Sigmoid colon (tissue), 7 donors: ENCODE measurements around the gene DUSP22. TPM values are rescaled to one million over a fixed set of nuclear protein-coding genes. Genes with fewer than 3 reads are reported as not detected.

ENCODE experiments used
- DNase-seq: peaks from one replicate; pipeline ENCODE4 v3.0.0-alpha.2; 2019
- H3K27ac ChIP-seq, 4 donors: fragments of 200-600 bp; sonication (generic); one replicate each; pipeline ENCODE4 v1.5.1; 2016 to 2019; ENCODE audit warnings: mild to moderate bottlenecking in 1 of 4
- H3K27me3 ChIP-seq, 3 donors: fragments of 200-600 bp; sonication (generic); one replicate each; pipeline ENCODE4 v1.5.1; 2019; ENCODE audit warnings: mild to moderate bottlenecking in 1 of 3
- H3K36me3 ChIP-seq, 4 donors: fragments of 200-600 bp; sonication (generic); one replicate each; pipeline ENCODE4 v1.5.1; 2016 to 2019
- H3K4me1 ChIP-seq, 4 donors: fragments of 200-600 bp; sonication (generic); one replicate each; pipeline ENCODE4 v1.5.1; 2017 to 2019
- H3K4me3 ChIP-seq, 4 donors: fragments of 200-600 bp; sonication (generic); one replicate each; pipeline ENCODE4 v1.5.1; 2017 to 2019; ENCODE audit warnings: mild to moderate bottlenecking in 2 of 4, moderate library complexity in 1 of 4
- H3K9me3 ChIP-seq, 4 donors: fragments of 200-600 bp in 3 of 4; sonication (generic) in 3 of 4; one replicate each; pipeline versions ENCODE4 v1.5.1 to v1.6.1; 2013 to 2019
- CTCF ChIP-seq, 4 experiments: fragments of 450-650 bp in 3 of 4; fragments of 200-600 bp in 1 of 4; IDR thresholded peaks; one replicate each; pipeline ENCODE4 v1.5.1; 2016 to 2019; ENCODE audit warnings: antibody characterized with exemption in 4 of 4, mild to moderate bottlenecking in 3 of 4, moderate library complexity in 2 of 4
- EP300 ChIP-seq, 4 donors: sonication (generic); formaldehyde crosslinking; IDR thresholded peaks; one replicate each; pipeline ENCODE4 v1.6.1; 2017; ENCODE audit warnings: antibody characterized with exemption in 4 of 4
- POLR2A ChIP-seq, 2 donors: fragments of 450-650 bp; IDR thresholded peaks; one replicate each; pipeline ENCODE4 v1.6.1; 2016; ENCODE audit warnings: antibody characterized with exemption in 2 of 2, mild to moderate bottlenecking in 2 of 2, moderate library complexity in 2 of 2
- POLR2AphosphoS5 ChIP-seq, 4 donors: sonication (generic); formaldehyde crosslinking; IDR thresholded peaks; one replicate each; pipeline ENCODE4 v1.6.1; 2017; ENCODE audit warnings: antibody characterized with exemption in 4 of 4
- WGBS, 2 donors: extraction: QIAGEN DNeasy Blood & Tissue Kit; methylation state at CpG; one replicate each; pipeline ENCODE4 v1.1.7; 2013; 5-methylcytosine and 5-hydroxymethylcytosine counted together
- intact Hi-C: fragments of 100-400 bp; cut with DNase I; formaldehyde crosslinking; loops from one replicate; pipeline ENCODE4 v1.15.1; 2023
- polyA plus RNA-seq, 3 donors: library from polyadenylated mRNA; stranded (reverse); fragments of 200-250 nt; gene quantifications; one replicate each; pipeline ENCODE4 v1.2.3, GENCODE V29; 2013
- total RNA-seq, 4 donors: library from RNA; depleted of rRNA; stranded (reverse); fragments of >200 nt; gene quantifications; one replicate each; pipeline ENCODE4 v1.1.0, GENCODE V29; 2016
- donor health status: healthy with polysubstance abuse.
- donor health status: Bipolar disorder and iron deficiency.
- donor health status: healthy.

DUSP22 gene
- total and polyA plus RNA-seq, 7 donors = 15.7 to 113 (median 55.6) TPM

DNA sequence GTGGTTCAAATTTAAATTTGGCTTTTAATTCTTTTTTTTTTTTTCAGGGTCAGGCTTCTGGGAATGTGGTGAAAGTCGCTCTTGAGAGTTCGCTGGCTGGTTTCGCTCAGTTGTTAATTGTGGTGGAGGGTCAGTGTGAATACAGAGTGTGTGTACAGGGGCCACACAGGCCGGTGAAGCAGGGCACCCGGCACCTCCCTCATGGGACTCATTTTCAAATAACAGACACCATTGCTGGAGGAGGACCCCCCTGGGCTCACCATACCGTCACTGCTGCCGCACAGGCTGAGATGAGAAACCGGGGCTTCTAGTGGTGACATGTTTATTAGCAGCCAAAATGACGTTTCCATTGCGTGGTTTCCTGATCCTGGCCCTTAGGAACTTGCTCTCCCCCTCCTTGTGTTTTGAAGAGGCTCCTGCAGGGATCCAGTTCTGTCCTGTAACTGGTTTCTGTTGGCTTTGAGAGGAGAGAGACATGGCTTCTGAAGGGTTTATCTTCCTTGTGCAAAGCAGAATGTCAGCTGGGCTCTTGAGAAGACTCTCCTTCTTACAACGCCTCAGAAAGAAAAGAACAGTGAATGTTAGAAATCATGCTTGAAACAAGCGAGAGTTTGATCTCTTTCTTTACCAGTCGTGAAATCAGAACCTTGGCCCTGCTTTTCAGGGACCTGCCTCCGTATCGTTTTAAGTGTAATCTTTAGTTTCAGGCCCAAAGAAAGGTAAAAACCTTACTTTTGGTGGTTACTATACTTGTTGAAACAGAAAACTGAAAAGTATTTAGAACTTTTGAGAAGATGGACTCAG lies 37.8 kb downstream of the DUSP22 start:
- Histone ChIP-seq H3K27ac (peak overlapping the region in 3 of 4 donors; percentile 39 to 69 (median 61)), H3K27me3 (no peaks in the 10 kb centered on the region), H3K9me3 (no peaks in the 10 kb centered on the region), H3K4me1 (peaks cover 0 to 66% (median 47%) of the 10 kb centered on the region in 4 donors), H3K4me3 (peak overlapping the region in 1 of 4 donors; percentile 2), H3K36me3 (no peaks in the 10 kb centered on the region)
- DNase-seq = peak; percentile 78
- intact Hi-C loops = loop anchor here (1.0 to 10.0 kb wide), 3 partner anchors 38 to 1055 kb away; partner anchors contain the start of genes DUSP22 and FOXF2
- peak; percentile 38 to 77 (median 52) for TF ChIP-seq POLR2AphosphoS5 (IDR thresholded peaks at IDR 0.05)
- TF ChIP-seq POLR2A (IDR thresholded peaks at IDR 0.05) = no peak
- TF ChIP-seq CTCF (IDR thresholded peaks at IDR 0.05) = peak in 1 of 4 experiments; percentile 18
- peak; percentile 72 to 95 (median 82) for TF ChIP-seq EP300 (IDR thresholded peaks at IDR 0.05)
- WGBS, 2 donors = 78 to 84% methylated on average over 15 of the region's 15 CpGs

DNA sequence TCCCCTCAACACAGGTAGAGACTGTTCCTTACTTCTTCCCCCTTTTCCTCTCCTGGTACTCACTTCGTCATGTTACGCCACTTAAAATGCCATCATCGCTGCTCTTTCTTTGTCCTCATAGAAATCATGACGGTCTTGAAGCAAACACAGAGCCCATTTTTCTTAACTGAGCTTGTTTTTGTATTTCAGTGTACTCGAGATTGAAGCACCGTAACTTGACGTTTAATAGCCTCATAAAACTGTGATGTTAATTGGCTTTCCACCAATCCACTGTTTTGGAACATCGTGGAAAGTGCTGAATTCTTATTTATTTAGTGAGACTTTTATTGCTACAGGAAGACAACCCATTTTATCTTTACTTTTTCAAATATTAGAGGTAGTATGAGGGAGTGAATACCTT lies 38.7 kb downstream of the DUSP22 start:
- WGBS, 2 donors = 35 to 69% methylated on average over 8 of the region's 8 CpGs
- Histone ChIP-seq H3K27ac (peak overlapping the region in 3 of 4 donors; percentile 39 to 69 (median 61)), H3K36me3 (no peaks in the 10 kb centered on the region), H3K4me1 (peaks cover 0 to 66% (median 48%) of the 10 kb centered on the region in 4 donors), H3K4me3 (peak overlapping the region in 1 of 4 donors; percentile 2), H3K27me3 (no peaks in the 10 kb centered on the region), H3K9me3 (no peaks in the 10 kb centered on the region)
- intact Hi-C loops = loop anchor here (1.0 to 10.0 kb wide), 3 partner anchors 39 to 1054 kb away; partner anchors contain the start of genes DUSP22 and FOXF2
- peak; percentile 34 for DNase-seq
- TF ChIP-seq POLR2A (IDR thresholded peaks at IDR 0.05) (no peak), EP300 (IDR thresholded peaks at IDR 0.05) (peak in 3 of 4 donors; percentile 36 to 79 (median 72)), POLR2AphosphoS5 (IDR thresholded peaks at IDR 0.05) (peak; percentile 43 to 74 (median 58)), CTCF (IDR thresholded peaks at IDR 0.05) (no peak)

DNA sequence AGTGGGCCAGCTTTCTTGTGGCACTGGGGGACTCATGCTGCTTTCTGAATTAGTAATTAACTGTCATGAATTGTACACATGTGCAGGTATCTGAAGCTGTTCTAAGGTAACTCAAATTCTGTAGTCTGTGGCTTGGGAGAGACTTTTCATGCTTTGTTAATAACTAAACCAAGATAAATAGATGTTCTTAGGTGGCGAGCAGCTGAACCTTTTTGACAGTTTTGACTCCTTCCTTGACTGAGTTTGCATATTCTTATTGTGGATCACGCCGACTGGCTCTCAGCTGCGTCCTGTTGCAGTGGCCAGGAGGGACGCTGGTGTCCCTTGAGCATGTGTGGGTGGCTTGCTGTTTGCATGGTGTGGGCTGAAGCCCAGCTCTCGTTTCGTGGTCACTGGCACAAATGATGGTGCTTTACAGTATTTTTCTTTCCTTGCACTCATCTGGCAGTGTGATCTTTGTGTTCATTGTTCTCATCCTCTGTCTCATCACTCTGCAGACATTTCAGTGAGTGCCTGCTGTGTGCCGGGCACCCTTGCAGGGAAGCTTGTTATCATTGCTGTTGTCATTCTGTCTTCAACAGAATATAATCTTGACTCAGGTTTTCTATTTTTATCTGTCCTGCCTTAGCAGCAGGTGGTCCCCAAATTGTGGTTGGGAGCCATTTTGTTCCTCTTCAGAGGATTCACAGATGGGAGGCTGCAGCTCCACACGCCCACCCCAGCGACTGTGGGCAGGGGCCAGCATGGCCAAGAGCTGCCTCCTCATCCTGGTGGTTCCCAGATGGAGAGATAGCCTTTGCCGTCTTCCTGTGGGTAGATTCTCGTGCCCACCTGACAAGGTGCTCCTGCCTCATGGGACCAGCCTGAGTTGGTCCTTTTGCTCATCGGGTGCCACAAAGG lies 39.6 kb downstream of the DUSP22 start:
- Histone ChIP-seq H3K36me3 (no peaks in the 10 kb centered on the region), H3K27me3 (no peaks in the 10 kb centered on the region), H3K4me3 (no peak overlapping the region), H3K9me3 (no peaks in the 10 kb centered on the region), H3K27ac (peak overlapping the region in 2 of 4 donors; percentile 39 to 69), H3K4me1 (peaks cover 0 to 65% (median 48%) of the 10 kb centered on the region in 4 donors)
- no peak for DNase-seq
- TF ChIP-seq CTCF (IDR thresholded peaks at IDR 0.05) (no peak), POLR2AphosphoS5 (IDR thresholded peaks at IDR 0.05) (no peak), POLR2A (IDR thresholded peaks at IDR 0.05) (no peak), EP300 (IDR thresholded peaks at IDR 0.05) (no peak)
- WGBS, 2 donors = 62 to 64% methylated on average over 13 of the region's 13 CpGs
- intact Hi-C loops = loop anchor here (5.0 to 10.0 kb wide), 2 partner anchors 145 to 1053 kb away; partner anchors contain the start of gene FOXF2

GRCh38 chr6:332671-333070 lies 40.4 kb downstream of the DUSP22 start:
- intact Hi-C loops = loop anchor here (5.0 to 10.0 kb wide), 2 partner anchors 145 to 1052 kb away; partner anchors contain the start of gene FOXF2
- no peak overlapping the region for H3K27ac ChIP-seq
- DNase-seq = no peak
- H3K27me3 ChIP-seq = no peaks in the 10 kb centered on the region
- H3K9me3 ChIP-seq = no peaks in the 10 kb centered on the region
- peaks cover 0 to 57% (median 41%) of the 10 kb centered on the region in 4 donors for H3K4me1 ChIP-seq
- no peak overlapping the region for H3K4me3 ChIP-seq
- TF ChIP-seq POLR2A (IDR thresholded peaks at IDR 0.05) (no peak), POLR2AphosphoS5 (IDR thresholded peaks at IDR 0.05) (no peak), EP300 (IDR thresholded peaks at IDR 0.05) (no peak), CTCF (IDR thresholded peaks at IDR 0.05) (no peak)
- no peaks in the 10 kb centered on the region for H3K36me3 ChIP-seq
- WGBS, 2 donors = 85 to 88% methylated on average over 7 of the region's 7 CpGs
